Limb (tissue), 2 donors: ENCODE data around the gene PRR9.
"Not testable (repeated sequence)": the region's sequence is repeated elsewhere in the genome, so short reads cannot be mapped to it uniquely, and the experiment has no call there.

ENCODE experiments used
- DNase-seq, 2 donors: peaks; one replicate each; pipeline ENCODE4 v3.0.0-alpha.2; 2016; ENCODE audit errors: extremely low spot score in 2 of 2

The PRR9 gene

DNA sequence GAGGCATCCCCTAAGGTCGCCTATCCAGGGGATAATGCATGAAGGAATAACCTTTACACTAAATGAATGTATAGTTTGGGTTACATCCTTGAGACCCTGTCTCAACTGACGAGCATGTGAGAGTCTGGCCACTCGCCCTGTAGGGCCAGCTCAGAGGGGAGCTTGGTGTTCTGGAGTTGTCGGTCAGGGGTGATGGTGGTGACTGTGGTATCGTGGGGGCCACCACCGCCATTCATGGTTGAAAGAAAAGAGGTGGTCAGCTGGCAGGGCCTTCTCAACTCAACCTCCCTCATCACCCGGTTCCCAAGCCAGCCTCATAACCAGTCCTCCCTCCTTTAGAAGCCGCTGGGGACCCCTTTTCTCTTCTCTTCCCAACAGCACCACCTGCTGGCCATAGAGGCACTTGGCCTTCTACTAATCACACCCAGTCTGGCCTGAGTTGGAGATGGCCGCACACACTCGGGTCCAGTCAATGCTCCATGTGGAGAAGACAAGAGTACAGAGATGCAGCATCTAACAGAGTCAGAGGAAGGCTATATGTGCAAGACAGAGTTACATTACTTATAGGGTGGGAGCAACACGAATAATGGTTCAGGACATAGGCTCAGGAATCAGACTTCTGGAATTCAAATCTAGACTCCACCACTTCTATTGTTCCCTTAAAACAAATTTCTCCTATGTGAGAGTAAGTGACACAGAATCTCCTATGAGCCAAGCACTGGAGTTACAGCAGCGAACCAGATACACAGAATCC is 11.9 kb downstream of the PRR9 start:
- not testable (repeated sequence) for DNase-seq

DNA sequence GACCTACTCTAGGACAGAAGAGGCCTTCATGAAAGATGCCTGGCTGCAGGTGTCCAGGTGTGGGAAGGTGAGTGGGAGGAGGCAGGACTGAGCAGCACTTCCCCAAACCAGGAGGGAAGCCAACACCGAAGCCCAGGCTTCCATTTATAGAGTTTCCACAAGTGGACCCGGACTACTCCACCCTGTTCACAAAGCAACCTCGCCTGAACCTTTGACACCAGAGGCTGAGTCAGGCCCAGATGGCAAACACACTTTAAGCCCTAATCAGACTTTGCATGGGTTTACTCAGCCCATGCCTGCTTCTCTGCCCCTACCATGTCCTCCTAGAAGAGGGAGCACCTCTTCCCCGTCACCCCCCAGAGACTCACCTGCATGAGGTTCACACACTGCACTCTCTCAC is 14.0 kb downstream of the PRR9 start:
- DNase-seq, result no peak

DNA sequence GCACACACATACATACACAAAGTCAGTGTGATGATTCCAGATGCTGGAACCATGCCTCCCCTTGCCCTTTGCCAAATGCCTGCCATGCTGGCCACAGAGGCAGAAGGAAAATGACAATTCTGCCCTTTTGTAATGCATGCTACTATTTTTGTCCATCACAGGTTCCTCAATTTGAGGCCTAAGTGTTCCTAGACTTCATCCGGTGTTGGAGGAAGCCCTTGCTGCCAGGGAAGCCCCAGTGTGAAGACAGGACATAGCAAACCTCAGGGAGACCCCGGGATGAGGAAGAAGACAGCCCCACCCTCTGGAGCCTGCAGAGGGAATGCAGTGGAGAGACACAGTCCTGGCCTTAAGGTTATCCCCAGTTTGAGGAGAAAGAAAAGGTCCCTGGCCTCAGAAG is 14.4 kb downstream of the PRR9 start:
- DNase-seq, result no peak

DNA sequence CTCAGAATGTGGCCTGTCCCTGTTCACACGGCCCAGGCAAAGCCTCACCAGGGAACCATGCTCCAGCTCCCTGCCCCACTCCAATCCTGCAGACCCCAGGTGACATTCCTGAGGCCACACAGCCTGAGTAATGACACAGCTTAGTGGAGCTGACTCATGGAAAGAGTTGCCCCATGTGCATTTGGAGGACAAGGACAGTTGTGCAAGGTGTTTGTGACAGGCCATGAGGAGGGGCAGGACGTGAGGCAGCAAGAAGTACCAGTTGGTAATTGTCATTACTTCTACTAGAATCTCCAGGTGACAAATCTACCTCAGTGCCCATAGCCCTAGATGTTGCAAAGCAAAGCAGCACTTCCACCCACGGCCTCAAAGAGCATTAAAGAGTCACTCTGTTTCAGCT is 15.2 kb downstream of the PRR9 start:
- no peak for DNase-seq

DNA sequence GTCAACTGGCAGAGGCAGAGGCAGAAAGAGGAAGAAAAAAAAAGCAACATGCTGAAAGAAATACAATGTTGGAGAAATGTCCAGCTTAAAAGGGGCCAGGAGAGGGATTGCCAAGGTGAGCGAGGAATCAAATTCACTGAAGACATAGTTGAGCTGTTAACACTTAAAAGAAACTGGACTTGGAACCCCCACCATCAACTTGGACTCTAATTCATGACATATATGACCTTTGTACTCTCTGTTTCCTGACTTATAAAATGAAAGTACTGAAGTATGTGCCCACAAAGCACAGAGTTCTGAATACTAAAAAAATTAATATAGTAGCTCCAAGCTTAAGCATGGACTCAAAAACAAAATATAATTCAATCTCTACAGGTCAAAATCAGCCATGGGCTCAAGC is 16.1 kb downstream of the PRR9 start:
- DNase-seq, result no peak

DNA sequence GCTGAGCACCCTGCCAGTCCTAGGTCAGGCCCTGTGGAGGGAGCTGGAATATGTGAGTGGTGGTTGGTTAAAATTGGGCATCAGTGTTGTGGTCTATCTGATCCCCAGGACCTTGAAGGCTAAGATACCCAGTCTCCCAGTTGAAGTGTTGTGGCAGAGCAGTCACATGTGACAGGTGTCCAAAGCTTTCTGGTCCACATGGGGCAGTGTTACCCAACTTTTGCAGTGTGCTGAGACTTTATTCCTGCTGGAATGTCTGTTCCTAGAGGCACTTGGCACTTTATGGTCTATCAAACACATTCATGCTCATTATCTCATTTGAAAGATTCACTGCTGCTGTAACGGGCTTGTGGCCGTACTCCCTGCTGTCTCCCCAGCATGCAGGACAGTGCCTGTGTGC is 21.1 kb downstream of the PRR9 start:
- no peak for DNase-seq

DNA sequence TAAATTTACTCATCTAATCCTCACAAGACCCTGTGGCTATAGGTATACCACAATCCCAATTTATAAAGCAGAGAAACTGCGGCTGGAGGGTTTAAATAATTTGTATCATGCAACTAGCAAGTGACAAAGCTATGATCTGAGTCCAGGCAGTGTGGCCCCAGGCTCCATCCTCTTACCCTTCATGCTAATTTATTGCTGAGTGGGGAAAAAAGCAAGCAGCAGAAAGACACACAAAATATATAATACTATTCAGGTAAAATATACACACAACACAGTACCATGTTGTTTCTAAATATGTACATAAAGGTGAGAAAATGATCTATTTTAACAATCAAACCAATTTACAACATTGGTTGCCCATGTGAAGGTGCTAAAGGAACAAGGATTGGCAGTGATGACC is 24.8 kb downstream of the PRR9 start:
- DNase-seq, result no peak

DNA sequence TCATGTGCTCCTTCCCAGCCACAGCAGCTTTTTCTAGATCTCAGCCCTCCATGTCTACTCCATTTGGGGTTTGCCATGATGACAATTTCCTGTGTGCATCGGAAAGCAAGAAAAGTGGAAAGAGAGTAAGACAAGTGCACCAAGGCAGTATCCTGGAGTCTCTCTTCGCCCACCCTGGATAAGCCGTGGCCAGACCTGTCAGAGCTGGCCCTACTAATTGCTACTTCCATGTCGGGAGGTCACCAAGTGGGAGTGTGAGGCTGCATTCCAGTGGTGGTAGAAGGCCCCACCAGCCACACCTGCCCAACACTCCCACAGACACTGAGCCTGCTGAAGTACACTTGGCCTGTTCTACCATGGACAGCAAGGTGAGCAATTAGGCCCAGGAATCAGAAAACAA is 28.1 kb downstream of the PRR9 start:
- no peak for DNase-seq

DNA sequence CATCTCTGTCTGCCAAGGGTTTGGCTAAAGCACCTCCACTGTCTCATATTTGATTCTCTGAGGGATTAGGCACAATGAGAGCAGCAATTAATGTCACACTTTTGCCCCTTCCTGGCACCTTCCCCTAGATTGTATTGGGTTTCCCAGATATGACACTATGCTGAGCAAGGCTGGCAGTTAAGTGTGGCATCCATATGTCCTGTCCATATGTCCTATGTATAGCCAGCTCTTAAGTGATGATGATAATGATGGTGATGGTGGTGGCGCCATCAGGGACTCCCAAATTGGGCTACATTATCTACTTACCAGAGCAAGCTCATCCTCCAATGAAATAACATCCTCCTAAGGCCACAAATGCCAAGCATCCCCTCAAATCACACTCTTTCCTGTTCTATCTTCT is 28.6 kb downstream of the PRR9 start:
- no peak for DNase-seq

DNA sequence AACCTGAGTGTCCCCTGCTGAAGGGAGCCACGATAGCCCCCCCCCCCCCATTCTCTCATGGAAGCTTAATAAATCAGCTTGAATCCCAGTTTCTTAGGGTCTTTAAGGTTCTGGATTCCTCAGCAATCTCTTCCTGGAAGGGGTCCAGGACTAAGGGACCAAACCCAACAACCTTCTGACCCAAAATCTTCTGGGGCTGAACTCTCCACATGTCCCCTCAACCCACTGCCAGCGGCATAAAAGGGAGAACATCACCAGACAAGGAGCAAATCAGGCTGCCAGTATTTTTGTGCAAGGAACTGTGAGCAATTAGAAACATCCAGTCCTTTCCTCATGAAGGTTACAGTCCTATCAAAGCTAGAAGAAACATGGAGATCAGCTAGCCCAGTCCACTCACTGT is 29.4 kb downstream of the PRR9 start:
- DNase-seq, result no peak

DNA sequence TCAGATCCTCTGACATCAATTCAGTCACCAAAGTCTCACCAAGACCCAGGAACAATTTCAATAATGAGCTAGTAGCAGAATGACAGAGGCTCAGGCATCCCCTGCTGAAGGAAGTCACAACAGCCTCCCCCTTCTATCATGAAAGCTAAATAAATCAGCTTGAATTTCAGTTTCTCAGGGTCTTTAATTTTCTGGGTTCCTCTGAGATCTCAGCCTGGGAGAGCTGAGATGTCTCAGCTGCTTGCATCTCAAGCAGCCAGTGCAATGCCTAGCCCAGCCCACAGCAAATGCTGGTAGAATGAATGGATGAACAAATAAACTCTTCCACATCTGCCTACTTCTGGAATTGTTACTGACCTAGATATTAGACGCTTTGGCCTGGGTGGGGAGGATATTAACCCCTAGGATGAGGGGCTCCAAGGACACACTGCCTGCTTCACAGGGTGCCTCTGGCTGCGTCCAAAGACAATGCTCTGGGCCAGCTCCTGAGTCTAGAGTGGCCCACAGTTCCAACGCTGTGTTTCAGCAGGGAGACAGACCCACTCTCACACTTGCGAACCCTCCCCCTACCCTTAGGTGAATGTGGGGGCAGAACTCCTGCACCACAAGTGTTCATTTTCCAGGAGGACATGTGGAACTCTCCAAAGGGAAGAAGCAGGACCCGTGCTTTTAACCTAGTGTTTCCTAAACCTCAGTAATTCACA is 30.9 kb downstream of the PRR9 start:
- no peak for DNase-seq

DNA sequence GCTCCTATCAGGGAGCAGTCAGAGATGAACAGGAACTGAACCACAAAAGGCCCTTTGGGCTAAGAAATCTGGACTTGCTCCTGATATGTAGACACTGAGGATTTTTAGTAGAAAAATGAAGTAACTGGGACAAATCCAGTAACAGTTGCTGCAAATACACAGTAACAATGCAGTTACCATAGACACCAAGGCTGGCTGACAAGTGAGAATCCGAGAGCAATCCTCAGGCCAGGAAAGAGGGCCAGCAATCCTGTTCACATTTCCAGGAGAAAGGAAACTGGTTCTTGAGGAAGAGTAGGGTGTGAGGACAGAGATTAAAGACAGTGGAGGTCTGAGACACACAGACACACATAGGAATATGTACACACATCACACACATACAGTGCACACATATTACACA is 32.8 kb downstream of the PRR9 start:
- no peak for DNase-seq

DNA sequence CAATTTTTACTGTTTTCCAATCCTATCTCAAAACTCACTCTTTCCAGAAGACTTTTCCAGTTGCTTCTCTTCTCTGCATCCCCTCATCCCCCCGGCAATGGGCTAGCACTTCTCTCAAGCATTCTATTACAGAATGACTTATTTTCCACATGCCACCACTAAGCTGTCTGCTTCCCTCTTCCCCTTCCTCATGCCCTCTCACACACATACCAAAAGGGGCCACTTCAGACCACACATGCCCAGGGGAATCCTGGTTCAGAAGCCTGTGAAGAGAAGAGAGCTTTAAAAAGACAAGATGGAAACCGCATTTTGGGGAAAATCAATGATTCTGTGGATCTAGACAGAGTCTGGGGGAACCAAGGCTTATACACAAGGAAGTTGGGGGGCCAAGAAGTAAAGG is 33.7 kb downstream of the PRR9 start:
- no peak for DNase-seq

DNA sequence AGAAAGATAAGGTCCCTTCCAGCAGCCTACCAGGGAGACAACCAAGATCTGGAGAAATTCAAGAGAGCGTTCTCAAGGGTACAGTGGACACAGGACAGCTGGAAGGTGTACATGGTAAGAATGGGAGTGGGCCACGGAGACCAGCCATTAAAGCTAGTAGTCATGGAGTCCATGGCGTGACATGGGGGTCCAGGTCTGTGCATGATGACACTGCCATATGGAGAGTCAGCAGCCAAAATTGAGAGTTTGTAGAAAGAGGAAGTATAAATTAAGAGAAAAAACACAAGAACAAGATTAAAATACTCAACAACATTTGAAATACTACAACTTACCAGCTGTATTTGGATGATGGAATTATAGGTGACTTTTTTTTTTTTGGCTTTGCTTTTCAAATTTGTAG is 34.2 kb downstream of the PRR9 start:
- DNase-seq, result no peak

DNA sequence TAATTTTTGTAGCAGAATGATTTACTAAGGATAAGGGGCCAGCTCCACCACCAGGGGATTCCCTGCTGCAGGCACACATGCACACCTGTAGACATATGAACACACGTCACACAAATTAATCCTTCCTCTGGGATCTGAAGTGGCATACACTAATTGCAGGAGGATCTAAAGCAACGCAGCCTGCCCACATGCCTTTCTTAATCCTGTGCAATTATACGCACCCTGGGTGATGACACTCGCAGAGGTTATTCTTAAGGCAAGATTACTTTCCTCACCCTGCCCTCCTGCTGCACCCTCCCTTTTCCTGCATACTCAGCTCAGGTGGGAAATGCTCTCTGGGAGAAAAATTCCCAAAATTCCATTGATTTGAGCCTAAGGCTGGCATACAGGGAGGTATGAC is 34.6 kb downstream of the PRR9 start:
- no peak for DNase-seq

DNA sequence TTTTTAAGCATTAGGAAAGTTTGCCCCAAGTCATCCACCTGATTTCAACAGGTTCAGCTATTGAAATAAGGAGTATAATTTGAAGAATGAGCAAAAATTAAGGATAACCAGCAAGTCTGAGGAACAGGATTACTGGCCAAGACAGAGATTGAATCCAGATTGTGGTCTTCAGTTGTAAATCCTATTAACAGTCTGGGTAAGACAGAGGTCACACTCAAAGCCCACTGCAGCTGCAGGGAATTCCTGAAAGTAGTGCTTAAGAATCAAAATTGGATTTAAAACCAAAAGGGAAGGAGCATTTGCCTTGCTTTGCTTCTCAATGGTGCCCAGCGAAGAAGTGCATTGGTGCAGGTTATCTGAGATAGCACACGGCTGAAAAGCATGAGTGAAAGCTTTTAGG is 35.7 kb downstream of the PRR9 start:
- DNase-seq, result no peak

DNA sequence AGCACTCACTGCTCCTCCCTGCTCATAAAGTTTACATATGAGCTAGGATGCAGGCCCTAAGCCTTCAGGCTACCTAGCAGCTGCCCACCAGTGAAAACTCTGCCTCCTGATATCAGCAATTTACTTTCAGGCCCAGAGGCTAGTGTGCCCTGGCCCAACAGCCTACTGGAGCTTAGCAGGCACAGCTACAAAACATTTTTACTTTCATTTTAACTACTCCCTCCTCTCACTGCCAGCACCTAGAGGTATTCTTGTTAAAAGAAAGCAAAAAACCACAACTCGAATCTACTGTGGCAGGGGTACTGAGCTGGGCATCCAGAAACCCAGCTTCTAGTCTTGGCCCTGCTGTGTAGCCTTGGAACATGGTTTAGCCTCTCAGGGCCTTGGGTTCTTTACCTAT is 36.3 kb downstream of the PRR9 start:
- no peak for DNase-seq

DNA sequence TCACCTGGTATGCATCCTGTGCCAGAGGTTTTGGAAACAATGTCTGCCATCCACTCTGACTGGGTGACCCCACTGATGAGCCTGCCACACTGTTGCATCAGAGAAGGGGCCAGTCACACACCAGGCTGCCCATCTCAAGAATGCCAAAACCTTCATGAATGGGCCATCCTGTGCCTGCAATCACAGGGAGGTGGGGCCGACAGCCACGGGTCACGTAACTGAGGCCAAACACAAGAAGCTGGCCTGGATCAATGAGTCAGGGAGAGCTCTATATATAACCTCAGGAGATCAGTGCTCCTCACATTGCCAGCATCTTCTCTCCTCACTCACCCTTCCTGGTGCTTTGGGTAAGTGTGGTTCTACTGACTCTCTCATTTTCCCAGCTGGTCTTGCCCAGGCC is 42.0 kb downstream of the PRR9 start, which contains the start of gene LORICRIN:
TSS of gene LORICRIN (plus strand) at position 301 of the 400 bp plus-strand sequence. CDS start 1,263 bp downstream, outside the sequence.
- no peak for DNase-seq

DNA sequence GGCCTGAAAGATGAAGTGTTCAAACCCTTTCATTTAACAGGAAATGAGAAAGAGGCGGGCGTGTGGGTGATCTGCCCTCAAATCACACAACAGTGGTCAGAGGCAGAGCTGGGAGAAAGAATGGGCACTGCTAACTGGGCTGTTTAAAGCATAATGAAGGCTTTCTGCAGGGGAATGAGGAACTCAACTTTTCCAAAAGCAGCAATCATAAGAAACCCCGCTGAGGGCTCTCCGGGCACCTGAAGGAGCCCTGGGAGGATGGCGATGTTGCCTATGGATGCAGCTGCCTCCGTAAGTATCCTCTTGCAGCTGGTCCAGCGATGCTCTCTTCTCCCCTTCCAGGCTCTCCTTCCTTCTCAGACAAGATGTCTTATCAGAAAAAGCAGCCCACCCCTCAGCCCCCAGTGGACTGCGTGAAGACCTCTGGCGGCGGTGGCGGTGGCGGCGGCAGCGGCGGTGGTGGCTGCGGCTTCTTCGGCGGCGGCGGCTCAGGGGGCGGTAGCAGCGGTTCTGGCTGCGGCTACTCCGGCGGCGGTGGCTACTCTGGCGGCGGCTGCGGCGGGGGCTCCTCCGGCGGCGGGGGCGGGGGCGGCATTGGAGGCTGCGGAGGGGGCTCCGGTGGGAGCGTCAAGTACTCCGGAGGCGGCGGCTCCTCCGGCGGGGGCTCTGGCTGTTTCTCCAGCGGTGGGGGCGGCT is 43.3 kb downstream of the PRR9 start:
- peak; percentile 12 to 68 for DNase-seq

DNA sequence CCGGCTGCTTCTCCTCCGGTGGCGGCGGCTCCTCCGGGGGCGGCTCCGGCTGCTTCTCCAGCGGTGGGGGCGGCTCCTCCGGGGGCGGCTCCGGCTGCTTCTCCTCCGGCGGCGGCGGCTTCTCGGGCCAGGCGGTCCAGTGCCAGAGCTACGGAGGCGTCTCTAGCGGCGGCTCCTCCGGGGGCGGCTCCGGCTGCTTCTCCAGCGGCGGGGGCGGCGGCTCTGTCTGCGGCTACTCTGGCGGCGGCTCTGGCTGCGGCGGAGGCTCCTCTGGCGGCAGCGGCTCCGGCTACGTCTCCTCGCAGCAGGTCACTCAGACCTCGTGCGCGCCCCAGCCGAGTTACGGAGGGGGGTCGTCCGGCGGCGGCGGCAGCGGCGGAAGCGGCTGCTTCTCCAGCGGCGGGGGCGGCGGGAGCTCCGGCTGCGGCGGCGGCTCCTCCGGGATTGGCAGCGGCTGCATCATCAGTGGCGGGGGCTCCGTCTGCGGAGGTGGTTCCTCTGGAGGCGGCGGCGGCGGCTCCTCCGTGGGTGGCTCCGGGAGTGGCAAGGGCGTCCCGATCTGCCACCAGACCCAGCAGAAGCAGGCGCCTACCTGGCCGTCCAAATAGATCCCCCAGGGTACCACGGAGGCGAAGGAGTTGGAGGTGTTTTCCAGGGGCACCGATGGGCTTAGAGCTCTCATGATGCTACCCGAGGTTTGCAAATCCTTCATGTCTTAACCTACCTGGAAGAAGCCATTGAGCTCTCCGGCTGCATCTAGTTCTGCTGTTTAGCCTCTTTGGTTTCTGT is 44.1 kb downstream of the PRR9 start:
- DNase-seq, result peak in 1 of 2 donors; percentile 75

DNA sequence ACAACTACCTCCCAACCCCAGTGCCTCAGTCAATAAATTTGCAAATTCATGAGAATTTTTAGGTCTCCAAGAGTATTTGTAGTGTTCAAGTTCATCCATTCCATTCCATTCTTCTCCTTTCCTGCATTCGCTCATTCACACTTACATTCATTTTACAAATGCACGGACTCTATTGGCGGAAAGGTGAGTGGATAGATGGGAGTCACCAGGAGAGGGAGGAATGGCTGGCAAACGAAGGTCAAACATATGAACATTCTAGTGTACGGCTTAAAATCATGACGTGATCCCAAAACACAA is 44.6 kb downstream of the PRR9 start:
- DNase-seq, result no peak
